SK-N-SH treated with all-trans-retinoic acid at 6 μM for 48 hours (cell line): Measurements from ENCODE around the gene AGBL1.

Experiments used
- ATAC-seq: fragments of 200-7000 bp; cut with Tn5 transposase; 3 replicates; pipeline ENCODE4 v1.9.1; 2020; ENCODE audit warnings: mild to moderate bottlenecking, moderate library complexity
- ARNTL ChIP-seq: fragments of 450-650 bp; formaldehyde crosslinking; IDR thresholded peaks from 2 replicates; pipeline ENCODE4 v1.5.0; 2020; ENCODE audit warnings: low read depth, mild to moderate bottlenecking, moderate library complexity, borderline replicate concordance
- BACH2 ChIP-seq: fragments of 250-450 bp; sonication (Bioruptor Pico); IDR thresholded peaks from 2 replicates; pipeline ENCODE4 v1.9.0; 2021; ENCODE audit warnings: mild to moderate bottlenecking, borderline replicate concordance
- CREB5 ChIP-seq: fragments of 250-450 bp; sonication (Bioruptor Pico); IDR thresholded peaks from 2 replicates; pipeline ENCODE4 v1.5.1; 2020; ENCODE audit warnings: low read depth, mild to moderate bottlenecking, moderate library complexity
- CSDC2 ChIP-seq: fragments of 250-450 bp; sonication (Bioruptor Pico); IDR thresholded peaks from 2 replicates; pipeline ENCODE4 v1.5.0; 2020; ENCODE audit warnings: mild to moderate bottlenecking, moderate library complexity
- GLIS3 ChIP-seq: fragments of 250-450 bp; sonication (Bioruptor Pico); IDR thresholded peaks from 2 replicates; pipeline ENCODE4 v1.5.0; 2020; ENCODE audit warnings: mild to moderate bottlenecking, moderate library complexity
- ISL1 ChIP-seq: fragments of 250-450 bp; sonication (Bioruptor Pico); IDR thresholded peaks from 2 replicates; pipeline ENCODE4 v2.1.2; 2022; ENCODE audit warnings: mild to moderate bottlenecking, moderate library complexity
- PATZ1 ChIP-seq: fragments of 250-450 bp; sonication (Bioruptor Pico); IDR thresholded peaks from 2 replicates; pipeline ENCODE4 v1.8.0; 2020; ENCODE audit warnings: mild to moderate bottlenecking, moderate library complexity, borderline replicate concordance
- POU6F1 ChIP-seq: fragments of 250-450 bp; sonication (Bioruptor Pico); IDR thresholded peaks from 2 replicates; pipeline ENCODE4 v1.8.0; 2021; ENCODE audit warnings: low read depth, mild to moderate bottlenecking, moderate library complexity, borderline replicate concordance
- PPARA ChIP-seq: fragments of 250-450 bp; sonication (Bioruptor Pico); IDR thresholded peaks from 2 replicates; pipeline ENCODE4 v1.5.0; 2020; ENCODE audit warnings: mild to moderate bottlenecking, borderline replicate concordance
- SNAI2 ChIP-seq: fragments of 250-450 bp; sonication (Bioruptor Pico); IDR thresholded peaks from 2 replicates; pipeline ENCODE4 v1.5.0; 2020; ENCODE audit warnings: mild to moderate bottlenecking, moderate library complexity
- TOX ChIP-seq: fragments of 250-450 bp; sonication (Bioruptor Pico); IDR thresholded peaks from 2 replicates; pipeline ENCODE4 v1.8.0; 2021; ENCODE audit warnings: mild to moderate bottlenecking, moderate library complexity, borderline replicate concordance
- ZC3H10 ChIP-seq: fragments of 250-450 bp; sonication (Bioruptor Pico); IDR thresholded peaks from 2 replicates; pipeline ENCODE4 v1.5.1; 2021; ENCODE audit warnings: mild to moderate bottlenecking, moderate library complexity
- ZFP3 ChIP-seq: fragments of 250-450 bp; sonication (Bioruptor Pico); IDR thresholded peaks from 2 replicates; pipeline ENCODE4 v1.5.0; 2020; ENCODE audit warnings: mild to moderate bottlenecking, moderate library complexity
- ZFP30 ChIP-seq: fragments of 450-650 bp; formaldehyde crosslinking; IDR thresholded peaks from 2 replicates; pipeline ENCODE4 v1.5.0; 2022; ENCODE audit warnings: mild to moderate bottlenecking, moderate library complexity
- ZNF565 ChIP-seq: fragments of 450-650 bp; formaldehyde crosslinking; conservative IDR thresholded peaks from 2 replicates; pipeline ENCODE4 v1.5.0; 2020; ENCODE audit warnings: low read depth, mild to moderate bottlenecking, moderate library complexity
- ZNF8 ChIP-seq: fragments of 450-650 bp; formaldehyde crosslinking; IDR thresholded peaks from 2 replicates; pipeline ENCODE4 v1.5.0; 2020; ENCODE audit warnings: mild to moderate bottlenecking, moderate library complexity
- TF ChIP-seq, protein P1 (sequence below): fragments of 250-450 bp; sonication (Bioruptor Pico); IDR thresholded peaks from 2 replicates; pipeline ENCODE4 v1.5.1; 2021; ENCODE audit warnings: mild to moderate bottlenecking, moderate library complexity
- TF ChIP-seq, protein P2 (sequence below): fragments of 250-450 bp; sonication (Bioruptor Pico); IDR thresholded peaks from 2 replicates; pipeline ENCODE4 v1.5.0; 2020; ENCODE audit warnings: mild to moderate bottlenecking, moderate library complexity

Gene AGBL1

DNA sequence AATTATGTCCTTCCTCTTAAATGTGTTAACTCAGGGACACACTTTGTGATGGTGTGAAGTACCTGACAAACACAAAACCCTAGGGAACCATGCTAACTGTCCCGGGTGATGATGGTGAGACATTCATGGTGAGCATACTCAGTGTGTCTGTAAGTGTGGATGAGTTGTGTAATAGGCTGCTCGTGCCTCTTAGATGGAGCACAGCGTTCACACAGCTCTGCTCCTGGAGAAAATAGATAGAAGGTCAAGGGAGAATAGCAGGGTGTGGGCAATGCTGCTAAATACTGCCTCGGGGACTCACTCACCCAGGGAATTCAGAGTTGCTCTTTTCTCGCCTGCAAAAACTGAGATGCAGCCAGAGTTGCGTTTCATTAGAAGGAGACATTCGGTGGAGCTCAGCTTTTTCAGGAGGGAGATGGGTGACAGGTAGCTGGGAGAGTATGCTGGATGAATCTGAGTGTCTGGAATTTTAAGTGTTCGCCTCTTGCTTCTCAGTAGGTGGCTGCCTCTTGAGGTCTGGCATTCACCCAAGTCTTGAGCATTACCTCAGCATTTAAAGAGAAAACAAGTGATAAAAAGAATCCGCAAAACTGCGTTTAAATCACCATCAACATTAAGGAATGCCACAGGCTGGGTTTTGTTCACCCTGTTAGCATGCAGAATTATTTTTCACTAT is 813.2 kb downstream of the AGBL1 start:
- ATAC-seq: peak; percentile 55; the same call in 2 of the 3 replicates

DNA sequence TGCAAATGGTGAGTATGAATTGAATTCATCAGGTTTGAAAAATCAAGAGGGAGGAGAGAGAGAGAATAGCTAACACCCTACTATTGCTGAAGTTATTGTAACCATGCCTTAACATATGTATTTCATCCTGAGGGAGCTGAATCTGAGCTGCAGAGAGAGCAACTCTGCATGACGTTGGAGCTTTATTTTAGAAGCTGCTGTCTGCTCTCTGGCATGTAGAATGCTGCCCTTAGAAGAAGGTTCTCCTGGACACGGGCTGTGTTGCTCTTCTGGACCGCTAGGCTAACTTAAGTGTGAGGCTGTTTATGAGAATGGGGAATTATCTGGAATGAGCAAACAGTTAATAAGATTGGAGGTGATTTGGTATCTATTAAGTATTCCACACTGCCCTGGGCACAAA is 814.6 kb downstream of the AGBL1 start:
- no peak for TF ChIP-seq ZNF8 (CRISPR knock-in tag)
- TF ChIP-seq ZNF565 (CRISPR knock-in tag): no peak
- no peak for TF ChIP-seq PPARA
- TF ChIP-seq ZFP3 (CRISPR knock-in tag): no peak
- no peak for TF ChIP-seq BACH2 (CRISPR knock-in tag)
- no peak for TF ChIP-seq ZFP30
- TF ChIP-seq ISL1 (CRISPR knock-in tag): no peak
- TF ChIP-seq SNAI2 (CRISPR knock-in tag): no peak
- no peak for TF ChIP-seq POU6F1 (CRISPR knock-in tag)
- no peak for TF ChIP-seq ZC3H10
- TF ChIP-seq, protein P1, sequence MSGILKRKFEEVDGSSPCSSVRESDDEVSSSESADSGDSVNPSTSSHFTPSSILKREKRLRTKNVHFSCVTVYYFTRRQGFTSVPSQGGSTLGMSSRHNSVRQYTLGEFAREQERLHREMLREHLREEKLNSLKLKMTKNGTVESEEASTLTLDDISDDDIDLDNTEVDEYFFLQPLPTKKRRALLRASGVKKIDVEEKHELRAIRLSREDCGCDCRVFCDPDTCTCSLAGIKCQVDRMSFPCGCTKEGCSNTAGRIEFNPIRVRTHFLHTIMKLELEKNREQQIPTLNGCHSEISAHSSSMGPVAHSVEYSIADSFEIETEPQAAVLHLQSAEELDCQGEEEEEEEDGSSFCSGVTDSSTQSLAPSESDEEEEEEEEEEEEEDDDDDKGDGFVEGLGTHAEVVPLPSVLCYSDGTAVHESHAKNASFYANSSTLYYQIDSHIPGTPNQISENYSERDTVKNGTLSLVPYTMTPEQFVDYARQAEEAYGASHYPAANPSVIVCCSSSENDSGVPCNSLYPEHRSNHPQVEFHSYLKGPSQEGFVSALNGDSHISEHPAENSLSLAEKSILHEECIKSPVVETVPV: no peak
- TF ChIP-seq GLIS3 (CRISPR knock-in tag): no peak
- TF ChIP-seq PATZ1 (CRISPR knock-in tag): no peak
- TF ChIP-seq, protein P2, sequence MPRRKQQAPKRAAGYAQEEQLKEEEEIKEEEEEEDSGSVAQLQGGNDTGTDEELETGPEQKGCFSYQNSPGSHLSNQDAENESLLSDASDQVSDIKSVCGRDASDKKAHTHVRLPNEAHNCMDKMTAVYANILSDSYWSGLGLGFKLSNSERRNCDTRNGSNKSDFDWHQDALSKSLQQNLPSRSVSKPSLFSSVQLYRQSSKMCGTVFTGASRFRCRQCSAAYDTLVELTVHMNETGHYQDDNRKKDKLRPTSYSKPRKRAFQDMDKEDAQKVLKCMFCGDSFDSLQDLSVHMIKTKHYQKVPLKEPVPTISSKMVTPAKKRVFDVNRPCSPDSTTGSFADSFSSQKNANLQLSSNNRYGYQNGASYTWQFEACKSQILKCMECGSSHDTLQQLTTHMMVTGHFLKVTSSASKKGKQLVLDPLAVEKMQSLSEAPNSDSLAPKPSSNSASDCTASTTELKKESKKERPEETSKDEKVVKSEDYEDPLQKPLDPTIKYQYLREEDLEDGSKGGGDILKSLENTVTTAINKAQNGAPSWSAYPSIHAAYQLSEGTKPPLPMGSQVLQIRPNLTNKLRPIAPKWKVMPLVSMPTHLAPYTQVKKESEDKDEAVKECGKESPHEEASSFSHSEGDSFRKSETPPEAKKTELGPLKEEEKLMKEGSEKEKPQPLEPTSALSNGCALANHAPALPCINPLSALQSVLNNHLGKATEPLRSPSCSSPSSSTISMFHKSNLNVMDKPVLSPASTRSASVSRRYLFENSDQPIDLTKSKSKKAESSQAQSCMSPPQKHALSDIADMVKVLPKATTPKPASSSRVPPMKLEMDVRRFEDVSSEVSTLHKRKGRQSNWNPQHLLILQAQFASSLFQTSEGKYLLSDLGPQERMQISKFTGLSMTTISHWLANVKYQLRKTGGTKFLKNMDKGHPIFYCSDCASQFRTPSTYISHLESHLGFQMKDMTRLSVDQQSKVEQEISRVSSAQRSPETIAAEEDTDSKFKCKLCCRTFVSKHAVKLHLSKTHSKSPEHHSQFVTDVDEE: no peak
- no peak for ATAC-seq

More for the DNA sequence above, 813.2 kb downstream of the AGBL1 start:
- TF ChIP-seq ARNTL (no peak), ISL1 (CRISPR knock-in tag) (peak; percentile 75), CSDC2 (CRISPR knock-in tag) (no peak), ZFP3 (CRISPR knock-in tag) (0 out of 2 replicates have a peak, but pooled peaks have one; percentile 12), SNAI2 (CRISPR knock-in tag) (no peak), GLIS3 (CRISPR knock-in tag) (no peak), TOX (CRISPR knock-in tag) (no peak)
- TF ChIP-seq, protein P2: no peak
- TF ChIP-seq, all 23 proteins: peak for 2

DNA sequence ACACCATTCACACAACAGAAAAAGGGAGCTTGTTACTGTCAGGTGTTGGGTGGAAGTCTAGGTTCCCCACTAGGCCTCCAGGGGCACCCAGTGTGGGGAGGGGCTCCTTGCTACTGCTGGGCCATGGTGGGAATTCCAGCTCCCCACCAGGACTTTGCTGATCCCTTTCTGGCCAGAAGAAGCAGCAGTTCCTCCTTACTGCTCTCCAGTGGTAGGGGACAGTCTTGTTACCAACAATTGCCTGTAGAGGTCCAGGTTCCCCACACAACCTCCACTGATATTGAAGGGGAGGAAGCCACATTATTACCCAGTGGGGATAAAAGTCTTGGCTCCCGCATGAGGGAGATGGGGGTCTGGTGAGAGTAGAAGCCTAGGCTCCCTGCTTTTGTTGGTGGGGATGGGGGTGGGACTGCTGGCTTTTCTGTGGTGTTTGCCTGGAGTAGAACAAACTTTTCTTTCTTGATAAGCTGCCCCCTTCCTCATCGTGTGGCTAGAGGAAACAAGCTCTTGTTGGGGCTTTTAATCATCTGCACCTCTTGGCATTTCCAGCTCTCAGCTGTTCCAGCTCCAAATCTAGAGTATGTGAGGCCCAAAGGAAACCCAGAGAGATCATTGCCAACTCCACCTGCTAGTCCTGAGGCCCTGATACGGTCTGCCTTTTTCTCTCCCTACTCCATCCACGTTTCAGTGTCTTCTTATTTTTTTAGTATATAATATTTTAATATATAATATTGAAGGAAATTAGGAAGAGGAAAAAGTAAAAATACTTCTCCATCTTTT is 824.2 kb downstream of the AGBL1 start:
- TF ChIP-seq ZFP30 (no peak), CREB5 (CRISPR knock-in tag) (no peak), BACH2 (CRISPR knock-in tag) (no peak)
- TF ChIP-seq, protein P1: no peak
- ATAC-seq: no peak
